GM23338 (cell line): ENCODE results near the gene C19orf25.

Source experiments
- EZH2 ChIP-seq: fragments of 200-600 bp; sonication (generic); IDR thresholded peaks from one replicate; pipeline ENCODE4 v1.8.0; 2017; ENCODE audit warnings: antibody characterized with exemption, mild to moderate bottlenecking, low read depth; ENCODE audit not compliant: unreplicated experiment
- EZH2phosphoT487 ChIP-seq: fragments of 200-600 bp; sonication (generic); IDR thresholded peaks from one replicate; pipeline ENCODE4 v1.8.1; 2018; ENCODE audit warnings: antibody characterized with exemption; ENCODE audit not compliant: unreplicated experiment
- JUNB ChIP-seq: IDR thresholded peaks from one replicate; pipeline ENCODE4 v1.6.1; 2016; ENCODE audit warnings: antibody characterized with exemption; ENCODE audit not compliant: unreplicated experiment
- POLR2AphosphoS5 ChIP-seq: IDR thresholded peaks from 2 replicates; pipeline ENCODE4 v1.6.1; 2016; ENCODE audit warnings: antibody characterized with exemption, low read depth
- STAT1 ChIP-seq: IDR thresholded peaks from one replicate; pipeline ENCODE4 v1.6.1; 2016; ENCODE audit warnings: antibody characterized with exemption; ENCODE audit not compliant: unreplicated experiment
- TF ChIP-seq, protein P1 (sequence below), 2 experiments: fragments of 200-600 bp in 1 of 2; sonication (generic) in 1 of 2; conservative IDR thresholded peaks; 2 replicates each; pipeline versions ENCODE4 v1.5.1 to v1.6.1; 2016 to 2017; ENCODE audit warnings: antibody characterized with exemption in 2 of 2, low read depth in 2 of 2, mild to moderate bottlenecking in 2 of 2, moderate library complexity in 1 of 2
- TF ChIP-seq, protein P2 (sequence below): IDR thresholded peaks from 2 replicates; pipeline ENCODE4 v1.6.1; 2016; ENCODE audit warnings: antibody characterized with exemption
- TF ChIP-seq, protein P3 (sequence below): IDR thresholded peaks from one replicate; pipeline ENCODE4 v1.6.1; 2018; ENCODE audit warnings: antibody characterized with exemption; ENCODE audit not compliant: unreplicated experiment

DNA sequence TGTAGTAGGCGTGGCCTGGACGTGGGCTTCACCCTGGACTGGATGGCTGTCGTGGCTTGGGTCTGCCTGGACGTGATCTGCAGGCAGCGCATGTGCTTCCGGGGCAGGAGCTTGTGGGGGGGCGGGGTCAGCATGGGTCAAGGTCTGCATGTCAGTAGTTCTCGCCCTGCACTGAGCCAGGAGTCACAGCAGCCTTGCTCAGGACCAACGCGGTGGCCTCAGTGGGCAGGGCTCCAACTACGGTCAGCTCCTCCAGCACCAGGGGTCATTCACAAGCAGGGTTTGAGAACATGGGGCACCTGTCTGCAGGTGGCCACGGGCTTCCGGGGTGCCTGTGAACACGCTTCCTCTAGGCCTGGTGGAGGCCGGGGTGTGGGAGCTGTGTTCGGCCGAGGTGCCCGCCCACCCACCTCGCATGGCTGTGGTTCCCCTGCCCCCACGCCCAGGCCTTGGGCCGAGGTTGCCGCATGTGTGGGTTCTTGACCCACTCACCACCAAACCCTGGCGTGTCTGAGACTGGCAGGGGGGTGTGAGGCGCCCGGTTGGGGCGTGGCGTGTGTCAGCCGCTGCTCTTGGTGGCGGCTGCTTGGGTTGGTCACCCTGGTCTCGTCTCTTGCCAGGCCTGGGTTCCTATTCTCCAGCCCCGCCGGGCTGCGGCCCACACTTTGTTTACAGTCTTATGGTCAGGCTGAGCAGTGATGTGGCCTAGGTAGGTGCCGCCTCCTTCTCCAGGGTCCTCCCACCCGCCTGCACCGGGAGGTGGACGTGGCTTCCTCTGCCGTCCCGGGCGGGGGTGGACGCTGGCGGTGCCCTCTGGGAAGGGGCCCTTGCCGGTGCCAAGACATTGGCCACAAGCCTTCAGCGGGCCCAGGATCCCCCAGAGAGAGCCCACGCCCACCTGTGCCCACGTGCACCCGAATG, 45.6 kb downstream of the C19orf25 start:
- TF ChIP-seq, protein P1, sequence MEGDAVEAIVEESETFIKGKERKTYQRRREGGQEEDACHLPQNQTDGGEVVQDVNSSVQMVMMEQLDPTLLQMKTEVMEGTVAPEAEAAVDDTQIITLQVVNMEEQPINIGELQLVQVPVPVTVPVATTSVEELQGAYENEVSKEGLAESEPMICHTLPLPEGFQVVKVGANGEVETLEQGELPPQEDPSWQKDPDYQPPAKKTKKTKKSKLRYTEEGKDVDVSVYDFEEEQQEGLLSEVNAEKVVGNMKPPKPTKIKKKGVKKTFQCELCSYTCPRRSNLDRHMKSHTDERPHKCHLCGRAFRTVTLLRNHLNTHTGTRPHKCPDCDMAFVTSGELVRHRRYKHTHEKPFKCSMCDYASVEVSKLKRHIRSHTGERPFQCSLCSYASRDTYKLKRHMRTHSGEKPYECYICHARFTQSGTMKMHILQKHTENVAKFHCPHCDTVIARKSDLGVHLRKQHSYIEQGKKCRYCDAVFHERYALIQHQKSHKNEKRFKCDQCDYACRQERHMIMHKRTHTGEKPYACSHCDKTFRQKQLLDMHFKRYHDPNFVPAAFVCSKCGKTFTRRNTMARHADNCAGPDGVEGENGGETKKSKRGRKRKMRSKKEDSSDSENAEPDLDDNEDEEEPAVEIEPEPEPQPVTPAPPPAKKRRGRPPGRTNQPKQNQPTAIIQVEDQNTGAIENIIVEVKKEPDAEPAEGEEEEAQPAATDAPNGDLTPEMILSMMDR (conservative IDR thresholded peaks at IDR 0.05; ENCODE audit: low read depth in 2 of 2) = no peak
- TF ChIP-seq POLR2AphosphoS5 (no peak), EZH2 (no peak), EZH2phosphoT487 (no peak), STAT1 (no peak), JUNB (no peak)
- TF ChIP-seq, protein P2, sequence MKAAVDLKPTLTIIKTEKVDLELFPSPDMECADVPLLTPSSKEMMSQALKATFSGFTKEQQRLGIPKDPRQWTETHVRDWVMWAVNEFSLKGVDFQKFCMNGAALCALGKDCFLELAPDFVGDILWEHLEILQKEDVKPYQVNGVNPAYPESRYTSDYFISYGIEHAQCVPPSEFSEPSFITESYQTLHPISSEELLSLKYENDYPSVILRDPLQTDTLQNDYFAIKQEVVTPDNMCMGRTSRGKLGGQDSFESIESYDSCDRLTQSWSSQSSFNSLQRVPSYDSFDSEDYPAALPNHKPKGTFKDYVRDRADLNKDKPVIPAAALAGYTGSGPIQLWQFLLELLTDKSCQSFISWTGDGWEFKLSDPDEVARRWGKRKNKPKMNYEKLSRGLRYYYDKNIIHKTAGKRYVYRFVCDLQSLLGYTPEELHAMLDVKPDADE = no peak
- TF ChIP-seq, protein P3, sequence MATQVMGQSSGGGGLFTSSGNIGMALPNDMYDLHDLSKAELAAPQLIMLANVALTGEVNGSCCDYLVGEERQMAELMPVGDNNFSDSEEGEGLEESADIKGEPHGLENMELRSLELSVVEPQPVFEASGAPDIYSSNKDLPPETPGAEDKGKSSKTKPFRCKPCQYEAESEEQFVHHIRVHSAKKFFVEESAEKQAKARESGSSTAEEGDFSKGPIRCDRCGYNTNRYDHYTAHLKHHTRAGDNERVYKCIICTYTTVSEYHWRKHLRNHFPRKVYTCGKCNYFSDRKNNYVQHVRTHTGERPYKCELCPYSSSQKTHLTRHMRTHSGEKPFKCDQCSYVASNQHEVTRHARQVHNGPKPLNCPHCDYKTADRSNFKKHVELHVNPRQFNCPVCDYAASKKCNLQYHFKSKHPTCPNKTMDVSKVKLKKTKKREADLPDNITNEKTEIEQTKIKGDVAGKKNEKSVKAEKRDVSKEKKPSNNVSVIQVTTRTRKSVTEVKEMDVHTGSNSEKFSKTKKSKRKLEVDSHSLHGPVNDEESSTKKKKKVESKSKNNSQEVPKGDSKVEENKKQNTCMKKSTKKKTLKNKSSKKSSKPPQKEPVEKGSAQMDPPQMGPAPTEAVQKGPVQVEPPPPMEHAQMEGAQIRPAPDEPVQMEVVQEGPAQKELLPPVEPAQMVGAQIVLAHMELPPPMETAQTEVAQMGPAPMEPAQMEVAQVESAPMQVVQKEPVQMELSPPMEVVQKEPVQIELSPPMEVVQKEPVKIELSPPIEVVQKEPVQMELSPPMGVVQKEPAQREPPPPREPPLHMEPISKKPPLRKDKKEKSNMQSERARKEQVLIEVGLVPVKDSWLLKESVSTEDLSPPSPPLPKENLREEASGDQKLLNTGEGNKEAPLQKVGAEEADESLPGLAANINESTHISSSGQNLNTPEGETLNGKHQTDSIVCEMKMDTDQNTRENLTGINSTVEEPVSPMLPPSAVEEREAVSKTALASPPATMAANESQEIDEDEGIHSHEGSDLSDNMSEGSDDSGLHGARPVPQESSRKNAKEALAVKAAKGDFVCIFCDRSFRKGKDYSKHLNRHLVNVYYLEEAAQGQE = no peak
